H1 (cell line): ENCODE results near the gene AXIN2. TPM values are rescaled to one million over a fixed set of nuclear protein-coding genes. Genes with fewer than 3 reads are reported as not detected.

Source experiments
- CTCF ChIA-PET: fragments of 300-600 bp; sonication (Branson Sonifier 250); formaldehyde crosslinking; loops from one replicate; lab custom pipeline; 2021; ENCODE audit not compliant: partially characterized antibody; lab: Charles Lee
- POLR2A ChIA-PET: fragments of 300-600 bp; sonication (Branson Sonifier 250); formaldehyde crosslinking; loops from one replicate; lab custom pipeline; 2021; ENCODE audit warnings: inconsistent platforms; ENCODE audit not compliant: partially characterized antibody; lab: Charles Lee
- DNase-seq, 2 experiments: peaks; one replicate each; pipeline versions ENCODE4 v3.0.0 to v3.0.0-alpha.2; 2010 to 2022; ENCODE audit warnings: low spot score in 2 of 2, low read depth in 1 of 2, mixed read lengths in 1 of 2
- FAIRE-seq: peaks from 2 replicates; lab custom pipeline; 2011; peaks lifted over from hg19 to GRCh38; lab: Jason Lieb, UNC
- H2AFZ ChIP-seq: 2 replicates; pipeline ENCODE4 v1.8.1; 2012; ENCODE audit warnings: low read length, inconsistent platforms
- H2AK5ac ChIP-seq: 2 replicates; pipeline ENCODE4 v1.6.1; 2013; ENCODE audit warnings: low read depth, low read length
- H2BK120ac ChIP-seq: replicated peaks from 2 replicates; pipeline ENCODE3; 2013; ENCODE audit warnings: low read depth, low read length, inconsistent platforms
- H2BK12ac ChIP-seq: 2 replicates; pipeline ENCODE4 v1.6.1; 2013; ENCODE audit warnings: low read depth, low read length
- H2BK15ac ChIP-seq: 2 replicates; pipeline ENCODE4 v1.6.1; 2013; ENCODE audit warnings: low read length
- H2BK20ac ChIP-seq: 2 replicates; pipeline ENCODE4 v1.6.1; 2013; ENCODE audit warnings: low read length
- H2BK5ac ChIP-seq: 2 replicates; pipeline ENCODE4 v1.6.1; 2013; ENCODE audit warnings: low read depth, low read length
- H3K14ac ChIP-seq: 2 replicates; pipeline ENCODE4 v1.6.1; 2013; ENCODE audit warnings: inconsistent platforms; ENCODE audit not compliant: insufficient read length
- H3K18ac ChIP-seq: 2 replicates; pipeline ENCODE4 v1.6.1; 2013; ENCODE audit warnings: low read length; ENCODE audit errors: extremely low read depth
- H3K23ac ChIP-seq: 2 replicates; pipeline ENCODE4 v1.6.1; 2013; ENCODE audit warnings: inconsistent platforms; ENCODE audit not compliant: insufficient read length
- H3K23me2 ChIP-seq: 2 replicates; pipeline ENCODE4 v1.6.1; 2013; ENCODE audit warnings: low read depth, low read length
- H3K27ac ChIP-seq: 2 replicates; pipeline ENCODE4 v1.6.1; 2011; ENCODE audit warnings: low read depth, low read length, inconsistent platforms
- H3K27me3 ChIP-seq, 4 experiments: replicated peaks in 1 of 4; 1 replicate in 1 of 4; 2 replicates in 3 of 4; pipeline versions ENCODE4 v1.6.1 to v1.8.1; 2011 to 2013; ENCODE audit warnings: low read length in 3 of 4, mild to moderate bottlenecking in 3 of 4, inconsistent platforms in 2 of 4, mixed read lengths in 2 of 4, moderate library complexity in 1 of 4; ENCODE audit not compliant: control insufficient read depth in 3 of 4, insufficient read depth in 3 of 4; ENCODE audit errors: extremely low read depth in 1 of 4
- H3K36me3 ChIP-seq, 4 experiments: 2 replicates each; pipeline versions ENCODE4 v1.6.1 to v1.8.1; 2011 to 2013; ENCODE audit warnings: mild to moderate bottlenecking in 4 of 4, low read length in 3 of 4, moderate library complexity in 2 of 4, control low read depth in 1 of 4, inconsistent platforms in 1 of 4; ENCODE audit not compliant: insufficient read depth in 4 of 4, control insufficient read depth in 2 of 4
- H3K4ac ChIP-seq: replicated peaks from 2 replicates; pipeline ENCODE3; 2013; ENCODE audit warnings: low read length, low read depth, mixed read lengths, inconsistent platforms; ENCODE audit not compliant: insufficient read length
- H3K4me1 ChIP-seq, 4 experiments: replicated peaks in 1 of 4; 1 replicate in 1 of 4; 2 replicates in 3 of 4; pipeline versions ENCODE4 v1.6.1 to v1.8.1; 2011 to 2013; ENCODE audit warnings: low read length in 3 of 4, inconsistent platforms in 2 of 4, mixed read lengths in 1 of 4; ENCODE audit not compliant: insufficient read depth in 4 of 4, control insufficient read depth in 3 of 4
- H3K4me2 ChIP-seq, 2 experiments: 2 replicates each; pipeline versions ENCODE4 v1.6.1 to v1.8.1; 2011 to 2013; ENCODE audit warnings: low read depth in 2 of 2, low read length in 2 of 2, control low read depth in 1 of 2, inconsistent platforms in 1 of 2, mild to moderate bottlenecking in 1 of 2; ENCODE audit not compliant: insufficient read depth in 1 of 2
- H3K4me3 ChIP-seq, 4 experiments: fragments of 200-600, 300-600 bp in 1 of 4; sonication (generic), shearing (Covaris generic), sonication (Bioruptor Twin) in 1 of 4; 2 replicates each; pipeline versions ENCODE4 v1.5.1 to v1.8.1; 2011 to 2016; ENCODE audit warnings: low read length in 4 of 4, low read depth in 3 of 4, control low read depth in 2 of 4, inconsistent platforms in 2 of 4, mild to moderate bottlenecking in 2 of 4, mixed read lengths in 1 of 4, moderate library complexity in 1 of 4; ENCODE audit not compliant: insufficient read depth in 2 of 4; ENCODE audit errors: extremely low read depth in 1 of 4
- H3K56ac ChIP-seq: replicated peaks from 2 replicates; pipeline ENCODE3; 2013; ENCODE audit warnings: low read depth, mild to moderate bottlenecking, mixed read lengths, low read length, inconsistent platforms; ENCODE audit not compliant: insufficient read length
- H3K79me1 ChIP-seq: 2 replicates; pipeline ENCODE4 v1.6.1; 2013; ENCODE audit warnings: low read depth, low read length, control low read depth
- H3K79me2 ChIP-seq, 2 experiments: 2 replicates each; pipeline versions ENCODE4 v1.6.1 to v1.8.1; 2012 to 2013; ENCODE audit warnings: low read length in 2 of 2, mild to moderate bottlenecking in 2 of 2, inconsistent platforms in 1 of 2; ENCODE audit not compliant: insufficient read depth in 2 of 2, control insufficient read depth in 1 of 2
- H3K9ac ChIP-seq, 4 experiments: replicated peaks in 1 of 4; 1 replicate in 1 of 4; 2 replicates in 3 of 4; pipeline versions ENCODE4 v1.6.1 to v1.8.1; 2011 to 2013; ENCODE audit warnings: low read depth in 3 of 4, low read length in 3 of 4, control low read depth in 2 of 4, mild to moderate bottlenecking in 2 of 4, moderate library complexity in 2 of 4, inconsistent platforms in 1 of 4; ENCODE audit errors: extremely low read depth in 1 of 4
- H3K9me3 ChIP-seq, 2 experiments: 2 replicates each; pipeline versions ENCODE4 v1.6.1 to v1.8.1; 2012 to 2013; ENCODE audit warnings: mild to moderate bottlenecking in 2 of 2, moderate library complexity in 2 of 2, control low read depth in 1 of 2, inconsistent platforms in 1 of 2, low read depth in 1 of 2, low read length in 1 of 2, mixed read lengths in 1 of 2; ENCODE audit not compliant: insufficient read depth in 2 of 2
- H4K20me1 ChIP-seq, 2 experiments: replicated peaks in 1 of 2; 2 replicates each; pipeline versions ENCODE3 to v1.8.1; 2011 to 2013; ENCODE audit warnings: inconsistent platforms in 2 of 2, low read length in 2 of 2, mild to moderate bottlenecking in 1 of 2; ENCODE audit not compliant: insufficient read depth in 2 of 2, control insufficient read depth in 1 of 2
- H4K5ac ChIP-seq: 2 replicates; pipeline ENCODE4 v1.6.1; 2013; ENCODE audit warnings: low read length, low read depth, mixed read lengths, inconsistent platforms; ENCODE audit not compliant: insufficient read length
- H4K8ac ChIP-seq: 2 replicates; pipeline ENCODE4 v1.8.0; 2013; ENCODE audit warnings: mild to moderate bottlenecking, moderate library complexity, low read length, inconsistent platforms; ENCODE audit not compliant: insufficient read depth; ENCODE audit errors: extremely low read depth
- H4K91ac ChIP-seq: replicated peaks from 2 replicates; pipeline ENCODE3; 2013; ENCODE audit warnings: low read length, mixed read lengths, inconsistent platforms; ENCODE audit not compliant: insufficient read length
- MAX ChIP-seq: IDR thresholded peaks from 2 replicates; pipeline ENCODE4 v1.6.1; 2012; ENCODE audit warnings: inconsistent platforms
- PHF8 ChIP-seq: fragments of 200-600 bp; sonication (generic); conservative IDR thresholded peaks from 2 replicates; pipeline ENCODE4 v1.7.1; 2012; ENCODE audit warnings: low read depth, mild to moderate bottlenecking, inconsistent platforms, low read length, moderate library complexity
- WGBS, 2 experiments: shearing (Covaris generic) in 1 of 2; methylation state at CpG; one replicate each; pipeline versions ENCODE4 v1.1.6 to v1.1.7; 2013 to 2015; ENCODE audit warnings: low lambda C conversion rate in 2 of 2, mixed read lengths in 2 of 2, inconsistent platforms in 1 of 2, low coverage in 1 of 2, missing lambda C conversion rate in 1 of 2; ENCODE audit not compliant: insufficient replicate concordance in 2 of 2, insufficient coverage in 1 of 2, insufficient read length in 1 of 2; ENCODE audit errors: extremely low coverage in 1 of 2, missing lambda C conversion rate in 1 of 2; 5-methylcytosine and 5-hydroxymethylcytosine counted together
- polyA plus RNA-seq, 7 experiments: library from polyadenylated mRNA; depleted of rRNA in 3 of 7; stranded (reverse) in 5 of 7; unstranded in 2 of 7; fragments of >200 nt in 5 of 7; fragments of 200-250 nt in 2 of 7; gene quantifications; 1 replicate in 5 of 7; 2 replicates in 1 of 7; 4 replicates in 1 of 7; pipeline versions ENCODE4 v1.2.1 to v1.2.3, GENCODE V29; 2011 to 2013; ENCODE audit warnings: missing spikeins in 2 of 7, mixed read lengths in 2 of 7
- total RNA-seq: library from RNA; stranded (reverse); fragmentation: NEBNext Ultra II Directional; extraction: Animal tissue kit (Norgen Biotek cat#: 25700); gene quantifications from 2 replicates; pipeline ENCODE4 v1.2.1, GENCODE V29; 2021

Gene AXIN2
- total and polyA plus RNA-seq, 2 of the 8 experiments (the other 6 are each of a cell fraction or from before 2014, with no cell fraction given): 17.7 to 33.4 TPM

- Histone ChIP-seq H4K8ac (no peak overlapping the region), H3K4ac (no peak overlapping the region), H3K4me2 (peak overlapping the region; percentile 26 to 53), H2AK5ac (no peak overlapping the region), H3K23me2 (no peaks in the 10 kb centered on the region), H3K36me3 (no peaks in the 10 kb centered on the region), H2BK120ac (peak overlapping the region; percentile 34), H4K91ac (peak overlapping the region; percentile 32), H3K23ac (no peak overlapping the region), H2AFZ (peak overlapping the region; percentile 91), H3K27ac (no peak overlapping the region), H3K56ac (no peak overlapping the region), H3K14ac (no peak overlapping the region), H2BK5ac (peak overlapping the region; percentile 26; the same call in 1 of the 2 replicates), H2BK20ac (no peak overlapping the region; the same call in 1 of the 2 replicates), H3K79me1 (no peaks in the 10 kb centered on the region), H2BK12ac (peak overlapping the region; percentile 73; the same call in 1 of the 2 replicates), H3K18ac (peak overlapping the region; percentile 71; the same call in 1 of the 2 replicates), H3K4me1 (peaks cover 4 to 21% (median 11%) of the 10 kb centered on the region in 4 experiments), H3K9me3 (no peaks in the 10 kb centered on the region), H3K79me2 (no peaks in the 10 kb centered on the region), H3K4me3 (peak overlapping the region in 2 of 4 experiments; percentile 6 to 47; a peak in 4 of 8 replicates), H3K9ac (no peak overlapping the region), H2BK15ac (no peak overlapping the region), H4K20me1 (no peaks in the 10 kb centered on the region), H4K5ac (no peak overlapping the region), H3K27me3 (no peaks in the 10 kb centered on the region)
- POLR2A ChIA-PET: interaction anchor here (1.4 kb wide), 1 partner anchor 22 kb away, joined by 4 read pairs; no protein-coding TSS in a partner anchor
- CTCF ChIA-PET: interaction anchor here (0.6 to 1.8 kb wide), 8 partner anchors 10 to 203 kb away, joined by 3 to 6 read pairs (median 4); no protein-coding TSS in a partner anchor
- TF ChIP-seq PHF8 (no peak), MAX (peak; percentile 45; the same call in 1 of the 2 replicates)
- DNase-seq (no peak), FAIRE-seq (no peak)
- WGBS, 2 experiments: 15% methylated on average over 18 of the region's 18 CpGs; no CpG with 5 or more reads in 1 of the 2 experiments
Observed at GRCh38 chr17:65593855-65594845, 32.7 kb upstream of the AXIN2 start.
